Measurements from ENCODE around the gene MTMR1. TPM values are rescaled to one million over a fixed set of nuclear protein-coding genes. Genes with fewer than 3 reads are reported as not detected.

The MTMR1 gene
- total RNA-seq, 1 experiment from 2014 or later = 25.4 TPM

- no peak for TF ChIP-seq CTCF (IDR thresholded peaks at IDR 0.05; ENCODE audit: insufficient read depth in 1 of 2, low read depth in 1 of 2, low read length in 1 of 2, severe bottlenecking in 1 of 2, unreplicated experiment in 1 of 2)
- no peak for DNase-seq
- H3K9me3 Mint-ChIP-seq (ENCODE audit: unreplicated experiment) = no peaks in the 10 kb centered on the region
- no peaks in the 10 kb centered on the region for H3K4me1 Mint-ChIP-seq (ENCODE audit: low read depth, unreplicated experiment)
- no TSS peak for BruUV-seq (replicated peaks)
- Histone ChIP-seq H3K36me3 (ENCODE audit: control insufficient read depth, insufficient read depth, low read length) (no peaks in the 10 kb centered on the region), H3K27me3 (replicated peaks; ENCODE audit: control insufficient read depth, insufficient read depth, low read length) (no peaks in the 10 kb centered on the region), H3K4me1 (no peaks in the 10 kb centered on the region), H3K9me3 (no peaks in the 10 kb centered on the region), H3K4me3 (ENCODE audit: low read depth, low read length) (no peak overlapping the region)
- H3K27me3 Mint-ChIP-seq (ENCODE audit: insufficient read depth, unreplicated experiment) = no peaks in the 10 kb centered on the region
- no peak overlapping the region for H3K27ac Mint-ChIP-seq (ENCODE audit: unreplicated experiment)
- ChIA-PET CTCF (no interaction called here), POLR2A (no interaction called here)
- H3K36me3 Mint-ChIP-seq (ENCODE audit: insufficient read depth, unreplicated experiment) = no peaks in the 10 kb centered on the region
- intact Hi-C loops (cut with micrococcal nuclease; ENCODE audit: unreplicated experiment) = no loop called here
- H3K4me3 Mint-ChIP-seq (ENCODE audit: unreplicated experiment) = no peak overlapping the region
Measured at GRCh38 chrX:150771116-150771515, 77.9 kb downstream of the MTMR1 start.

DNA sequence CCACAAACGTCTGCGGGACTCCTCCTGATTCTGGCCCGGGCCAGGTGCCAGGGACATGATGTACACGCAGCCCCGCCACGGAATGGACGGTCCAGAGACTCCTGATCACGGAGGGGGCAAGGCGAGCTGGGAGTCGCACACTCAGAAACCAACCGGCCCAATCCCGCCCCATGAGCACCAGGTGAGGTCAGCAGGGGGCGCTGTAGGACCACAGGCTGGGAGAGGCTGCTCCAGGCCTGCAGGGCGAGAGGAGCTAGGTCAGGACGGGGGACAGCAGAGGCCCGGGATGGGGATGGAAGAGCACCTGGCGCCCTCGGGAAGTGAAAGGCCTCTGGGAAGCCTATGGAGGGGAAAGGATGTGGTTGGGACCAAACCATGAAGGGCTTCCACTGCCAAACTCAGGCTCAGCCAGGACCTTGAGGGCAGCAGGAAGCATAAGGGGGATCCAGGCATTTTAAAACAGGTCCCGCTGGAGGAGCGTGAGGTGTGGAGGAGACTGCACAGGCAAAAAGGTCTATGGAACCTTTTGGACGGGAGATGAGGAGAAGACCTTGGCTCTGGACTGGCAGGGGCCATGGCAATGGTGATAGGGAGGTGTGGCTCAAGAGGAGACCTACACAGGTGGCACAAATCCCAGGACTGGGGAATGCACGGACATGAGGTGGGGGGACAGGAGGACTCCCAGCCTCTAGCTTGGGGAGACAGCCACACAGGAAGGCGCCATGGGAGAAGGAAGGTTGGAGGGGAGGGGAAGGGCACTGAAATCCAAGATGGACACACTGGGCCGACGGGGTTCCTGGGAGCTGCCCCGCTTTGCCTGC lies 79.2 kb downstream of the MTMR1 start:
- Histone ChIP-seq H3K36me3 (ENCODE audit: control insufficient read depth, insufficient read depth, low read length) (no peaks in the 10 kb centered on the region), H3K27me3 (replicated peaks; ENCODE audit: control insufficient read depth, insufficient read depth, low read length) (no peaks in the 10 kb centered on the region), H3K4me3 (ENCODE audit: low read depth, low read length) (no peak overlapping the region), H3K4me1 (no peaks in the 10 kb centered on the region), H3K9me3 (no peaks in the 10 kb centered on the region)
- BruUV-seq (replicated peaks) = no TSS peak
- TF ChIP-seq CTCF (IDR thresholded peaks at IDR 0.05; ENCODE audit: insufficient read depth in 1 of 2, low read depth in 1 of 2, low read length in 1 of 2, severe bottlenecking in 1 of 2, unreplicated experiment in 1 of 2) = peak; percentile 73 to 83
- DNase-seq = peak; percentile 67 to 80
- Mint-ChIP-seq H3K4me1 (ENCODE audit: low read depth, unreplicated experiment) (no peaks in the 10 kb centered on the region), H3K27me3 (ENCODE audit: insufficient read depth, unreplicated experiment) (no peaks in the 10 kb centered on the region), H3K36me3 (ENCODE audit: insufficient read depth, unreplicated experiment) (no peaks in the 10 kb centered on the region), H3K4me3 (ENCODE audit: unreplicated experiment) (no peak overlapping the region), H3K9me3 (ENCODE audit: unreplicated experiment) (no peaks in the 10 kb centered on the region), H3K27ac (ENCODE audit: unreplicated experiment) (no peak overlapping the region)
- POLR2A ChIA-PET = no interaction called here
- CTCF ChIA-PET = interaction anchor here (0.6 to 1.6 kb wide), 7 partner anchors 9 to 310 kb away, joined by 3 to 33 read pairs (median 4); partner anchors contain the start of gene HMGB3
- intact Hi-C loops (cut with micrococcal nuclease; ENCODE audit: unreplicated experiment) = loop anchor here (1.0 kb wide), 2 partner anchors 232 to 310 kb away; no protein-coding TSS in a partner anchor

- CTCF ChIA-PET = interaction anchor here (1.6 kb wide), 1 partner anchor 309 kb away, joined by 33 read pairs; no protein-coding TSS in a partner anchor
- intact Hi-C loops (cut with micrococcal nuclease; ENCODE audit: unreplicated experiment) = no loop called here
- H3K4me3 ChIP-seq (ENCODE audit: low read depth, low read length) = no peak overlapping the region
- no peaks in the 10 kb centered on the region for H3K4me1 Mint-ChIP-seq (ENCODE audit: low read depth, unreplicated experiment)
- H3K36me3 ChIP-seq (ENCODE audit: control insufficient read depth, insufficient read depth, low read length) = no peaks in the 10 kb centered on the region
- no peak overlapping the region for H3K4me3 Mint-ChIP-seq (ENCODE audit: unreplicated experiment)
- H3K27me3 Mint-ChIP-seq (ENCODE audit: insufficient read depth, unreplicated experiment) = no peaks in the 10 kb centered on the region
- H3K4me1 ChIP-seq = no peaks in the 10 kb centered on the region
- H3K27me3 ChIP-seq (replicated peaks; ENCODE audit: control insufficient read depth, insufficient read depth, low read length) = no peaks in the 10 kb centered on the region
- no peaks in the 10 kb centered on the region for H3K36me3 Mint-ChIP-seq (ENCODE audit: insufficient read depth, unreplicated experiment)
- no TSS peak for BruUV-seq (replicated peaks)
- no peaks in the 10 kb centered on the region for H3K9me3 Mint-ChIP-seq (ENCODE audit: unreplicated experiment)
- no peak overlapping the region for H3K27ac Mint-ChIP-seq (ENCODE audit: unreplicated experiment)
- POLR2A ChIA-PET = no interaction called here
- H3K9me3 ChIP-seq = no peaks in the 10 kb centered on the region
- no peak for TF ChIP-seq CTCF (IDR thresholded peaks at IDR 0.05; ENCODE audit: insufficient read depth in 1 of 2, low read depth in 1 of 2, low read length in 1 of 2, severe bottlenecking in 1 of 2, unreplicated experiment in 1 of 2)
- no peak for DNase-seq
Measured at GRCh38 chrX:150773117-150773516, 79.9 kb downstream of the MTMR1 start.
